ENCODE measurements around the gene IL1B. TPM values are rescaled to one million over a fixed set of nuclear protein-coding genes. Genes with fewer than 3 reads are reported as not detected.

Gene IL1B
- total and polyA plus RNA-seq, 2 of the 8 experiments (the other 6 are each of a cell fraction or from before 2014, with no cell fraction given): not detected

- no peak overlapping the region for H3K14ac ChIP-seq (ENCODE audit: insufficient read length)
- no peaks in the 10 kb centered on the region for H3K23me2 ChIP-seq (ENCODE audit: low read depth, low read length)
- no peak overlapping the region for H2BK120ac ChIP-seq (replicated peaks; ENCODE audit: low read depth, low read length)
- H4K8ac ChIP-seq (ENCODE audit: extremely low read depth, insufficient read depth, low read length): no peak overlapping the region
- H3K4me3 ChIP-seq (ENCODE audit: extremely low read depth in 1 of 4, insufficient read depth in 2 of 4, low read depth in 3 of 4, low read length in 4 of 4): no peak overlapping the region
- no peak overlapping the region for H2AK5ac ChIP-seq (ENCODE audit: low read depth, low read length)
- H3K36me3 ChIP-seq (ENCODE audit: control insufficient read depth in 2 of 4, insufficient read depth in 4 of 4, low read length in 3 of 4): no peaks in the 10 kb centered on the region
- H2BK5ac ChIP-seq (ENCODE audit: low read depth, low read length): no peak overlapping the region
- peaks cover 1 to 6% (median 4%) of the 10 kb centered on the region in 4 experiments; a peak in 6 of 7 replicates for H3K4me1 ChIP-seq (replicated peaks in 1 of 4; ENCODE audit: control insufficient read depth in 3 of 4, insufficient read depth in 4 of 4, low read length in 3 of 4)
- 0 out of 2 replicates have a peak overlapping the region, but pooled peaks have one; percentile 41 for H2BK20ac ChIP-seq (ENCODE audit: low read length)
- no peaks in the 10 kb centered on the region for H4K20me1 ChIP-seq (replicated peaks in 1 of 2; ENCODE audit: control insufficient read depth in 1 of 2, insufficient read depth in 2 of 2, low read length in 2 of 2)
- H3K79me1 ChIP-seq (ENCODE audit: low read depth, low read length): no peaks in the 10 kb centered on the region
- H3K56ac ChIP-seq (replicated peaks; ENCODE audit: insufficient read length, low read depth, low read length): no peak overlapping the region
- WGBS, 2 experiments (ENCODE audit: extremely low coverage in 1 of 2, insufficient coverage in 1 of 2, insufficient read length in 1 of 2, insufficient replicate concordance in 2 of 2, low coverage in 1 of 2, low lambda C conversion rate in 2 of 2, missing lambda C conversion rate in 1 of 2): 88% methylated on average over 2 of the region's 5 CpGs; no CpG with 5 or more reads in 1 of the 2 experiments
- H2AFZ ChIP-seq (ENCODE audit: low read length): no peak overlapping the region
- peaks cover 0 to 3% of the 10 kb centered on the region in 2 experiments; a peak in 1 of 4 replicates for H3K9me3 ChIP-seq (ENCODE audit: insufficient read depth in 2 of 2, low read depth in 1 of 2, low read length in 1 of 2)
- no peak overlapping the region for H4K91ac ChIP-seq (replicated peaks; ENCODE audit: insufficient read length, low read length)
- POLR2A ChIA-PET (ENCODE audit: partially characterized antibody): interaction anchor here (0.6 kb wide), 1 partner anchor 18 kb away, joined by 3 read pairs; no protein-coding TSS in a partner anchor
- no peaks in the 10 kb centered on the region for H3K79me2 ChIP-seq (ENCODE audit: control insufficient read depth in 1 of 2, insufficient read depth in 2 of 2, low read length in 2 of 2)
- H2BK12ac ChIP-seq (ENCODE audit: low read depth, low read length): no peak overlapping the region
- no peak overlapping the region for H3K4ac ChIP-seq (replicated peaks; ENCODE audit: insufficient read length, low read depth, low read length)
- H4K5ac ChIP-seq (ENCODE audit: insufficient read length, low read depth, low read length): no peak overlapping the region
- H3K4me2 ChIP-seq (ENCODE audit: insufficient read depth in 1 of 2, low read depth in 2 of 2, low read length in 2 of 2): no peak overlapping the region
- no peak overlapping the region for H2BK15ac ChIP-seq (ENCODE audit: low read length)
- H3K18ac ChIP-seq (ENCODE audit: extremely low read depth, low read length): no peak overlapping the region
- no peak for DNase-seq (ENCODE audit: low read depth in 1 of 2, low spot score in 2 of 2)
- FAIRE-seq: no peak
- H3K9ac ChIP-seq (replicated peaks in 1 of 4; ENCODE audit: extremely low read depth in 1 of 4, low read depth in 3 of 4, low read length in 3 of 4): no peak overlapping the region
- no peak overlapping the region for H3K23ac ChIP-seq (ENCODE audit: insufficient read length)
- CTCF ChIA-PET (ENCODE audit: partially characterized antibody): interaction anchor here (0.6 to 3.2 kb wide), 3 partner anchors 11 to 95 kb away, joined by 3 to 10 read pairs (median 4); no protein-coding TSS in a partner anchor
- no peaks in the 10 kb centered on the region for H3K27me3 ChIP-seq (replicated peaks in 1 of 4; ENCODE audit: control insufficient read depth in 3 of 4, extremely low read depth in 1 of 4, insufficient read depth in 3 of 4, low read length in 3 of 4)
- H3K27ac ChIP-seq (ENCODE audit: low read depth, low read length): no peak overlapping the region
- TF ChIP-seq NRF1 (IDR thresholded peaks at IDR 0.05; ENCODE audit: low read depth, low read length) (no peak), SIN3A (conservative IDR thresholded peaks at IDR 0.05 in 1 of 2, IDR thresholded peaks at IDR 0.05 in 1 of 2; ENCODE audit: low read depth in 1 of 2, low read length in 2 of 2) (no peak), CBX5 (IDR thresholded peaks at IDR 0.05; ENCODE audit: low read depth, low read length) (no peak), ATF3 (IDR thresholded peaks at IDR 0.05; ENCODE audit: insufficient read depth, low read depth, low read length) (no peak), TAF7 (optimal IDR thresholded peaks at IDR 0.05; ENCODE audit: borderline replicate concordance, low read depth, low read length) (no peak), RBBP5 (IDR thresholded peaks at IDR 0.05; ENCODE audit: borderline replicate concordance, low read depth, low read length) (no peak)
Measured at GRCh38 chr2:112790305-112790704, 46.3 kb downstream of the IL1B start.

All from H1 (cell line).